ENCODE data around the gene AXIN1. TPM values are rescaled to one million over a fixed set of nuclear protein-coding genes. Genes with fewer than 3 reads are reported as not detected.

AXIN1 gene
- total RNA-seq, 3 donors from 2014 or later, result 33.0 to 46.3 (median 40.0) TPM

DNA sequence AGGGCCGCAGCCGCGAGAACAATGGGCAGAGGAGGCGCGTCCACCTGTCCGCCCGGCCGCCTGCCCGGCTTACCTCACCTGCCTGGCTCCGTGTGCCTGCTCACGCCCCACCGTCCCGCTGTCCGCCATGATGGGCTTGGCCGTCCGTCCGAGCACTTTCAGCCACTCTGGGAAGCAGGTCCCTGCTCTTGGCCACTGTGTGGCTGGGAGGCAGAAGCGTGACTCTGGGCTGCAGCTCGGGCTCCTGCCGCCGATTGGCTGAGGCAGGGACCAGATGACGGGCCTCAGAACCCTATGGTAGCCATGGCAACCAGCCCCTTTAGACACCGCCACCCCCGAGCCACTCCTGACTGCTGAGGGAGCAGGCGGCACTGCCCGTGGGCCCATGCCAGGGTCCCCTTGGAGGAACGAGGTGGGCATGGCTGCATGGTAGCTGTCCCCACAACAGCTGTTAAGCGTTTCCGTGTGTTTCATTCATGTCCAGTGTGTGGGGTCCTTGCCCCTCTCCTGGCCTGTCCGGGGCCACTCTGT, 8.9 kb upstream of the AXIN1 start:
- ATAC-seq, result no peak
- Histone ChIP-seq H3K4me1 (ENCODE audit: low read depth) (peaks cover 4% of the 10 kb centered on the region), H3K36me3 (ENCODE audit: low read depth) (no peaks in the 10 kb centered on the region), H3K9me3 (no peaks in the 10 kb centered on the region), H3K4me3 (no peak overlapping the region)
- peak in 2 of 3 donors; percentile 26 to 49 for DNase-seq
- TF ChIP-seq, protein P1, sequence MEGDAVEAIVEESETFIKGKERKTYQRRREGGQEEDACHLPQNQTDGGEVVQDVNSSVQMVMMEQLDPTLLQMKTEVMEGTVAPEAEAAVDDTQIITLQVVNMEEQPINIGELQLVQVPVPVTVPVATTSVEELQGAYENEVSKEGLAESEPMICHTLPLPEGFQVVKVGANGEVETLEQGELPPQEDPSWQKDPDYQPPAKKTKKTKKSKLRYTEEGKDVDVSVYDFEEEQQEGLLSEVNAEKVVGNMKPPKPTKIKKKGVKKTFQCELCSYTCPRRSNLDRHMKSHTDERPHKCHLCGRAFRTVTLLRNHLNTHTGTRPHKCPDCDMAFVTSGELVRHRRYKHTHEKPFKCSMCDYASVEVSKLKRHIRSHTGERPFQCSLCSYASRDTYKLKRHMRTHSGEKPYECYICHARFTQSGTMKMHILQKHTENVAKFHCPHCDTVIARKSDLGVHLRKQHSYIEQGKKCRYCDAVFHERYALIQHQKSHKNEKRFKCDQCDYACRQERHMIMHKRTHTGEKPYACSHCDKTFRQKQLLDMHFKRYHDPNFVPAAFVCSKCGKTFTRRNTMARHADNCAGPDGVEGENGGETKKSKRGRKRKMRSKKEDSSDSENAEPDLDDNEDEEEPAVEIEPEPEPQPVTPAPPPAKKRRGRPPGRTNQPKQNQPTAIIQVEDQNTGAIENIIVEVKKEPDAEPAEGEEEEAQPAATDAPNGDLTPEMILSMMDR (IDR thresholded peaks at IDR 0.05), result no peak
- intact Hi-C loops (cut with DNase I, micrococcal nuclease), result no loop called here

DNA sequence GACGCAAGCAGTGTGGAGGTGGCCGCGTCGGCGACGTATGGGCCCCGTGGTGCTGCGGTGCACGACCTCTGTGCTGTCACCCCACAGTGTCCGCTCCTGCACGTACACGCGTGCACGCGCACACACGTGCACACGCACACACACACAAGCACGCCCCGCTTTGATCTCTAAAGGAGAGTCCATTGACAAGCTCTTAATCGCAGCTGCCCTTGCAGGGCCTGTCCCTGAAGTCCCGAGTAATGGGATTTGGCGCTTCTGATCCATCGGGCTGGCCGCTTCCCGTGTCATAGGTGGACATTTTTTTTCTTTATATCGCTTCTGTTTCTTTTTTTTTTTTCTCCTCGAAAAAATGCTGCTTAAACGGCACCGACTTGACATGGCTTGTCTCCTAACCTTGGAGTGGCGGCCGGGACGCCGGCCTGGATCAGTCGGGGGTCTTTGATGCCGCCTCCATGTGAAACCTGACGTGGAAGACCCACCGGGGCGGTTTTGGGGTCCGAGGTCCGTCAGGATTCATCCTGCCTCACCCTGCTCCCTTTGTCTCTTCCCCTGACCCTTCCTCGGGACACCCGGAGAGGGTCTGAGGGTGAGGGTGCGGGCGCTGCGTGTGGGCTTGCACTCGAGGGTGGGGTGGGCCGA, 8.3 kb upstream of the AXIN1 start:
- intact Hi-C loops (cut with DNase I, micrococcal nuclease), result no loop called here
- ATAC-seq, result no peak
- TF ChIP-seq, protein P1 (IDR thresholded peaks at IDR 0.05), result no peak

DNA sequence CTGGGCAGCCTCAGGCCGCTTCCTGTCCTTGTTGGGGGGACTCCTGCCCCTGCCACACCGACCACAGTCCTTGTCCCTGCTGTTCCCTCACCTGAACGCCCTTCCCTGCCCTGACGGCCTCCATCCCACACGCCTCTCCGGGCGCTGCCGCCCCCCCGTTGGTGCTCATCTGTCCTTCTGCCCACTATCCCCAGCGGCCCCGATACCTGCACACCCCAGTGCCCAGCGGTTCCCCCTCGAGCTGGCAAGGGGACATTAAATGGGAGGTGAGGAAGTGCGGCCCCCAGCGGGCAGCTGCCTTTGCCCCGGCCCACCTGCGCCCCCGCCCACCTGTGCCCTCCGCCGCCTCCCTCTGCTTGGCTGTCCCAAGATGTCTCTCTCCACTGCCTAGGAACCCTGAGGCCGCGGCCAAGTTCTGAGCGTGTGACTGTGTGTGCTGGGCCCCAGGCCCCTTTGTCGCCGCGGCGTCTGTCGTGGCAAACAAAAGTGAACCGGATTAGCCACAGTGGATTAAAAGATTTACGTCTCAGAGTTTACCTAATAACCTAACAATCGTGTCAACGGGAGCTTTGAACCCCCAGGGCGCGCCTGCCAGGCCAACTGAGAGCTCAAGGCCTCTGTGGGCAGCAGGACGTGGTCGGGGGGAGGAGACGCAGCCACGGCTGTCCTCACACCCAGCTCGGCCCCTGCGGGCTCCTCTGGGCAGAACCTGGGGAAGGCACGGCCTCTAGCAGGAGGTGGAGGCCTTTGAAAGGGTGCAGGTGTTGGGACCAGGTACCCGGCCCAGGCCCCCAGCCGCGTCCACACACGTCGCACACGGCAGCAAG, 7.6 kb upstream of the AXIN1 start:
- H3K4me1 ChIP-seq (ENCODE audit: low read depth), result peaks cover 4% of the 10 kb centered on the region
- H3K36me3 ChIP-seq (ENCODE audit: low read depth), result no peaks in the 10 kb centered on the region
- no peak overlapping the region for H3K4me3 ChIP-seq
- TF ChIP-seq, protein P1 (IDR thresholded peaks at IDR 0.05), result no peak
- H3K9me3 ChIP-seq, result no peaks in the 10 kb centered on the region
- DNase-seq, result peak in 2 of 3 donors; percentile 27 to 52
- intact Hi-C loops (cut with DNase I, micrococcal nuclease), result no loop called here
- no peak for ATAC-seq

More for the DNA sequence above, 8.3 kb upstream of the AXIN1 start:
- Histone ChIP-seq H3K9me3 (no peaks in the 10 kb centered on the region), H3K4me3 (no peak overlapping the region), H3K36me3 (ENCODE audit: low read depth) (no peaks in the 10 kb centered on the region), H3K4me1 (ENCODE audit: low read depth) (peaks cover 4% of the 10 kb centered on the region)
- DNase-seq, result peak in 1 of 3 donors; percentile 40

DNA sequence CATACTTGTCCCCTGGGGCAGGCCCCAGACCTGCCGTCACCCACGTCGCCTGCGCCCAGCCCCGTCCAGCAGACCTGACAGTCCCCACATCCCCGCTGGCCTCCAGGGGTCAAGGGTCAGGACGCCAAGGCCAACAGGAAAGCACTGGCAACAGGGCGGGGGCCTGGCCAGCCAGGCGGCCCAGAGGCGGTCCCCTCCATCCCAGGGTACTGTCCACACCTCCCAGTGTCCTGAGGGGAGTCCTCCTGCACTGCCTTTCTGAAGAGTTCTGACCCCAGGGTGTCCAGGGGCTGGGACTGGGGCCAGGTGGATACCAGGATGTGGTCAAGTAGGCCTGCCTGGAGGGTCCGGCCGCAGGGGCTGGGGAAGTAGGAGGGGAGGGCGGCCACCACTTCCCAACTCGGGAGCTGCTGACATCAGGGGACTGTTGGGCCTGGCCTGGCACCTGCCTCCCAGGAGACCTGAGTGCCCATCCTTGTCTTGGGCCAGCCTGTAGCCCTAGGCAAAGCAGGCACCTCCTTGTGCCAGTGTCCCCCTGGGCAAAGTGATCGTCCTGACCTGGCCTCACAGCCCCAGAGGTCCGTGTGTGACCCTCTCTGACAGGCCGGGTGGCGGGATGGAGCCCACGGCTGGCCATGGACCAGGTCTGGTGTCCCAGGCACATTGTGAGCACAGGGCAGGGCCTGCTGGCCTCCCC, 6.7 kb upstream of the AXIN1 start:
- no peak for ATAC-seq
- DNase-seq, result peak in 2 of 3 donors; percentile 26 to 55
- intact Hi-C loops (cut with DNase I, micrococcal nuclease), result no loop called here
- Histone ChIP-seq H3K36me3 (ENCODE audit: low read depth) (no peaks in the 10 kb centered on the region), H3K9me3 (no peaks in the 10 kb centered on the region), H3K4me3 (no peak overlapping the region), H3K4me1 (ENCODE audit: low read depth) (no peaks in the 10 kb centered on the region)
- TF ChIP-seq, protein P1 (IDR thresholded peaks at IDR 0.05), result no peak

DNA sequence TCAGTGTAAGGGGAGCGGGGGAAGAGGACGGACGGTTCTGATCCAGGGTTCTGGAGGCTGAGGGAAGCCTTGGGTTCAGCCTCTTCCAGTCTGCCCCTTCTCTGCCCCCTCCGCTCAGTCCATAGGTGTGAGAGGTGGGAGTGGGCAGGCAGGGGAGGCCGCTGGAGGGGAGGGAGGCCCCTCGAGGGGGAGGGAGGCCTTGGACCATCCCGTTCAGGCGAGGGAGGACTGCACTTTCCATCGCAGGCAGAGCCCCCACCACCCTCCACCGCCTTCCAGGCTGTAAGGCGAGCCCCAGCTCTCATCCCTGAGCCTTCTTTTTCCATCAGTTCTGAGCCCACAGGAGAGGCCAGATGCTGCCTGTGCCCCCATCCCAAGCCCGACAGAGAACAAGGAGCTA, 4.2 kb upstream of the AXIN1 start:
- intact Hi-C loops (cut with DNase I, micrococcal nuclease), result no loop called here
- Histone ChIP-seq H3K9me3 (no peaks in the 10 kb centered on the region), H3K4me1 (ENCODE audit: low read depth) (peaks cover 5% of the 10 kb centered on the region), H3K4me3 (no peak overlapping the region), H3K36me3 (ENCODE audit: low read depth) (no peaks in the 10 kb centered on the region)
- DNase-seq (peak in 1 of 3 donors; percentile 39), ATAC-seq (no peak)
- TF ChIP-seq, protein P1 (IDR thresholded peaks at IDR 0.05), result no peak

Measured in mucosa of descending colon (tissue), 3 donors.